Measurements from ENCODE around the gene DNM3.
A peak's percentile ranks its signal among the peaks of the same experiment; 100 is the strongest.

The DNM3 gene

DNA sequence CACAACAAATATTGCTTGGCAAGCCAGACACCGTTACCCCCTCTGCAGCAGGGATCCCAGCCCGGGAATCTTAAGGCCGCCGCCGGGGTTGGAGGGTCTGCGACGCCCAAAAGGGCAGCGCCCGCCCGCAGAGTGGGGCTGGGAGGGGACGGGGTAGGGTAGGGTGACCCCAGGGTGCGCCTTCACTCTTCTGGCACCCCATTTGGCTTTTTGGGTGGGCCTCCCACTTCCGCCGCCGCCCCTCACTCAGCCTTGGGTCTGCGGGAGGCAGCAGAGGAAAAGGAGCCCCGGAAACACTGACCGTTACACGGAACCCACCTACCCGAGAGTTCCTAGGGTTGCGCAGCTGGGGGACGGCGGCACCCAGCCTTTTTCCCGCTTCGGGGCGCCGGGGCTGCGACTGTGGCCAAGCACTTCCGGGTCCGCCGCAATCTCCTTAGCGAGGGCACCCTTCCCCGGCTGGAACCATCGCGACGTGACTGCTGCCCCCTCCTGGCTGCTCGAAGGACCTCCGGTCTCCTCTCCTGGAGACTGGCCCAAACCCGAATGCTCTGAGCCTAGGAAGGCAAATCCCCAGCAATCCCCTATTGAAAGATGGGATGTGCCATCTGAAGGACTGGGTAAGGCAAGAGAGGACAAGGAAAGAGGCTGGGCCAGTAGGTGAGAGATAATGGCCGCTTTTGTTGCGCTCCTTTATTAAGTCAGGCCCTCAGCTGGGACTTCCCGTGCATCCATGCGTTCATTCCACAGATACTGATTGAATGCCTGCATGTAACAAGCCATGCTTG is 602.6 kb downstream of the DNM3 start, which contains the start of gene PIGC (continued):
- TF ChIP-seq ZNF239 (tag by site-specific recombination; IDR thresholded peaks at IDR 0.05) (no peak), ZFHX2 (tag by site-specific recombination; conservative IDR thresholded peaks at IDR 0.05) (no peak), ZNF791 (tag by site-specific recombination; IDR thresholded peaks at IDR 0.05) (no peak), ZNF514 (tag by site-specific recombination; IDR thresholded peaks at IDR 0.05) (no peak), ZSCAN16 (tag by site-specific recombination; IDR thresholded peaks at IDR 0.05) (no peak), ZBTB48 (tag by site-specific recombination; IDR thresholded peaks at IDR 0.05) (peak; percentile 48; the same call in 1 of the 2 replicates), ZNF354C (tag by site-specific recombination; IDR thresholded peaks at IDR 0.05; ENCODE audit: borderline replicate concordance, low read depth) (no peak), KLF16 (tag by site-specific recombination; IDR thresholded peaks at IDR 0.05) (0 out of 2 replicates have a peak, but pooled peaks have one; percentile 55), ZNF19 (tag by site-specific recombination; IDR thresholded peaks at IDR 0.05; ENCODE audit: low read depth) (no peak), ZNF704 (tag by site-specific recombination; IDR thresholded peaks at IDR 0.05) (no peak), ZNF510 (tag by site-specific recombination; IDR thresholded peaks at IDR 0.05; ENCODE audit: insufficient replicate concordance) (no peak), KLF7 (tag by site-specific recombination; IDR thresholded peaks at IDR 0.05; ENCODE audit: borderline replicate concordance) (no peak), SP7 (tag by site-specific recombination; IDR thresholded peaks at IDR 0.05) (peak; percentile 70; the same call in 1 of the 2 replicates), PRDM10 (tag by site-specific recombination; IDR thresholded peaks at IDR 0.05) (peak; percentile 94), ZNF555 (tag by site-specific recombination; conservative IDR thresholded peaks at IDR 0.05) (no peak), ZNF830 (tag by site-specific recombination; IDR thresholded peaks at IDR 0.05; ENCODE audit: low read depth) (no peak), ZNF747 (tag by site-specific recombination; IDR thresholded peaks at IDR 0.05) (no peak), ZBTB17 (tag by site-specific recombination; IDR thresholded peaks at IDR 0.05) (peak; percentile 32; the same call in 1 of the 2 replicates), ZNF501 (tag by site-specific recombination; IDR thresholded peaks at IDR 0.05) (peak; percentile 76), ZNF596 (tag by site-specific recombination; IDR thresholded peaks at IDR 0.05) (no peak), ZNF843 (tag by site-specific recombination; IDR thresholded peaks at IDR 0.05) (no peak), ZNF777 (tag by site-specific recombination; IDR thresholded peaks at IDR 0.05; ENCODE audit: borderline replicate concordance) (no peak), ZNF645 (tag by site-specific recombination; IDR thresholded peaks at IDR 0.05) (no peak), ZNF37A (tag by site-specific recombination; IDR thresholded peaks at IDR 0.05) (no peak), ZNF24 (tag by site-specific recombination; IDR thresholded peaks at IDR 0.05) (peak; percentile 67; the same call in 1 of the 2 replicates), ZBTB21 (tag by site-specific recombination; IDR thresholded peaks at IDR 0.05) (no peak), ZNF571 (tag by site-specific recombination; IDR thresholded peaks at IDR 0.05) (no peak), ZNF341 (tag by site-specific recombination; IDR thresholded peaks at IDR 0.05; ENCODE audit: low read depth) (no peak), TRIM28 (IDR thresholded peaks at IDR 0.05; ENCODE audit: borderline replicate concordance, low read length) (no peak; the same call in 1 of the 2 replicates), ZNF184 (tag by site-specific recombination; IDR thresholded peaks at IDR 0.05) (no peak)
- TF ChIP-seq, protein P1, sequence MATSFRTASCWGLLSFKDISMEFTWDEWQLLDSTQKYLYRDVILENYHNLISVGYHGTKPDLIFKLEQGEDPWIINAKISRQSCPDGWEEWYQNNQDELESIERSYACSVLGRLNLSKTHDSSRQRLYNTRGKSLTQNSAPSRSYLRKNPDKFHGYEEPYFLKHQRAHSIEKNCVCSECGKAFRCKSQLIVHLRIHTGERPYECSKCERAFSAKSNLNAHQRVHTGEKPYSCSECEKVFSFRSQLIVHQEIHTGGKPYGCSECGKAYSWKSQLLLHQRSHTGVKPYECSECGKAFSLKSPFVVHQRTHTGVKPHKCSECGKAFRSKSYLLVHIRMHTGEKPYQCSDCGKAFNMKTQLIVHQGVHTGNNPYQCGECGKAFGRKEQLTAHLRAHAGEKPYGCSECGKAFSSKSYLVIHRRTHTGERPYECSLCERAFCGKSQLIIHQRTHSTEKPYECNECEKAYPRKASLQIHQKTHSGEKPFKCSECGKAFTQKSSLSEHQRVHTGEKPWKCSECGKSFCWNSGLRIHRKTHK (tag by site-specific recombination; IDR thresholded peaks at IDR 0.05), result no peak
- TF ChIP-seq, protein P2, sequence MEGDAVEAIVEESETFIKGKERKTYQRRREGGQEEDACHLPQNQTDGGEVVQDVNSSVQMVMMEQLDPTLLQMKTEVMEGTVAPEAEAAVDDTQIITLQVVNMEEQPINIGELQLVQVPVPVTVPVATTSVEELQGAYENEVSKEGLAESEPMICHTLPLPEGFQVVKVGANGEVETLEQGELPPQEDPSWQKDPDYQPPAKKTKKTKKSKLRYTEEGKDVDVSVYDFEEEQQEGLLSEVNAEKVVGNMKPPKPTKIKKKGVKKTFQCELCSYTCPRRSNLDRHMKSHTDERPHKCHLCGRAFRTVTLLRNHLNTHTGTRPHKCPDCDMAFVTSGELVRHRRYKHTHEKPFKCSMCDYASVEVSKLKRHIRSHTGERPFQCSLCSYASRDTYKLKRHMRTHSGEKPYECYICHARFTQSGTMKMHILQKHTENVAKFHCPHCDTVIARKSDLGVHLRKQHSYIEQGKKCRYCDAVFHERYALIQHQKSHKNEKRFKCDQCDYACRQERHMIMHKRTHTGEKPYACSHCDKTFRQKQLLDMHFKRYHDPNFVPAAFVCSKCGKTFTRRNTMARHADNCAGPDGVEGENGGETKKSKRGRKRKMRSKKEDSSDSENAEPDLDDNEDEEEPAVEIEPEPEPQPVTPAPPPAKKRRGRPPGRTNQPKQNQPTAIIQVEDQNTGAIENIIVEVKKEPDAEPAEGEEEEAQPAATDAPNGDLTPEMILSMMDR (tag by site-specific recombination; IDR thresholded peaks at IDR 0.05), result peak; percentile 86
